ENCODE data around the gene KIAA1958. TPM values are rescaled to one million over a fixed set of nuclear protein-coding genes. Genes with fewer than 3 reads are reported as not detected.
"Not testable (repeated sequence)": the region's sequence is repeated elsewhere in the genome, so short reads cannot be mapped to it uniquely, and the experiment has no call there.

Gene KIAA1958
- polyA plus RNA-seq, 3 donors from 2014 or later, result 0.57 to 2.7 (median 1.2) TPM

DNA sequence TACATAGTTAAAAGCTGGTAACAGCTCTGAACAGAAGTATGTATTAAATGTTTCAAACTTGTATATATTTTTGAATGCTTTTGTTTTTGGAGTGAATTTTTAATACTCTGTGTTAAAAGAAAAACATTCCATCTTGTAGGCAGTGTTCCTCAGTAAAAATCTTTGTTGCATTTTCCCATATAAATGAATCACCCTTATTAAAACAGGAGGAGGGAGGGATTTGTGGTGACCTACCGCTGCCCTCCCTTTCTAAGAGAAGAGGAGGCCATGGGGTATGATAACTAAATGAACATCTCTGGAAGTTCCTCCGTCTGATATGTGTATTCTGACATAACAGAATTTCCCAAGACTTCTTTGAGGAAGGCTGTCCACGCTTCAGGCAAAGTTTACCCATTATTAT lies 177.9 kb downstream of the KIAA1958 start:
- no peaks in the 10 kb centered on the region for H3K9me3 Mint-ChIP-seq

GRCh38 chr9:112665347-112665746 lies 178.7 kb downstream of the KIAA1958 start:
- Mint-ChIP-seq H3K9me3 (no peaks in the 10 kb centered on the region), H3K27ac (no peak overlapping the region), H3K4me3 (no peak overlapping the region), H3K27me3 (ENCODE audit: low read depth in 3 of 3) (peaks cover 0 to 2% (median 2%) of the 10 kb centered on the region in 3 donors), H3K4me1 (no peaks in the 10 kb centered on the region), H3K36me3 (peaks cover 0 to under 1% (median 0%) of the 10 kb centered on the region in 3 donors)
- DNase-seq, result no peak

More for the DNA sequence above, 177.9 kb downstream of the KIAA1958 start:
- Mint-ChIP-seq H3K27me3 (ENCODE audit: low read depth in 3 of 3) (peaks cover 0 to 2% (median 2%) of the 10 kb centered on the region in 3 donors), H3K4me3 (no peak overlapping the region), H3K4me1 (no peaks in the 10 kb centered on the region), H3K27ac (no peak overlapping the region), H3K36me3 (peaks cover 0 to 4% (median 0%) of the 10 kb centered on the region in 3 donors)
- DNase-seq, result no peak

DNA sequence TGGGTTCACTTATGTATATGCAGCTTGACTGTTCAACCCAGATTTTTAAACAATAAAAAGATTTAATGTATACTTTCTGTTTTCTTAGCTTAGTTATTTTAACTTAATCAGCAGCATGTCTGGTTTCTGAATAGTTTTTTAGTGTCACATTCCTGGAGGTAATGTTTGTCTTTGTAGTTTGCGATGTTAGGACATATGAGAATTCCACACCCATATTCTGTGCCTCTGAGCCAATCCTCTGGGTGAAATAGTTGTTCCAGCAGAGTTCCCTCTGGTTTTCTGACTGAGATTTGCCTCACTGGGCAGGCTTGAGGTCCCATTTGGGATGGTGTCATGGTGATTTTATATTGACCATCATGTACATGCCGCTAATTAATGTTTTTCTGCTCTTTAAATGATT lies 182.7 kb downstream of the KIAA1958 start:
- H3K27me3 Mint-ChIP-seq (ENCODE audit: low read depth in 3 of 3), result peaks cover 2 to 3% (median 2%) of the 10 kb centered on the region in 3 donors
- no peaks in the 10 kb centered on the region for H3K9me3 Mint-ChIP-seq
- H3K36me3 Mint-ChIP-seq, result no peaks in the 10 kb centered on the region
- no peaks in the 10 kb centered on the region for H3K4me1 Mint-ChIP-seq
- no peak overlapping the region for H3K4me3 Mint-ChIP-seq
- DNase-seq, result no peak
- no peak overlapping the region for H3K27ac Mint-ChIP-seq

- no peaks in the 10 kb centered on the region for H3K9me3 Mint-ChIP-seq
- no peak overlapping the region for H3K4me3 Mint-ChIP-seq
- no peak for DNase-seq
- no peaks in the 10 kb centered on the region for H3K4me1 Mint-ChIP-seq
- H3K27ac Mint-ChIP-seq, result no peak overlapping the region
- peaks cover 2 to 7% (median 4%) of the 10 kb centered on the region in 3 donors for H3K27me3 Mint-ChIP-seq (ENCODE audit: low read depth in 3 of 3)
- H3K36me3 Mint-ChIP-seq, result no peaks in the 10 kb centered on the region
Observed at GRCh38 chr9:112670991-112671625, 184.5 kb downstream of the KIAA1958 start.

GRCh38 chr9:112673221-112673620 lies 186.6 kb downstream of the KIAA1958 start:
- DNase-seq; H3K27ac Mint-ChIP-seq; H3K27me3 Mint-ChIP-seq (ENCODE audit: low read depth in 3 of 3); H3K36me3 Mint-ChIP-seq; H3K4me1 Mint-ChIP-seq; H3K4me3 Mint-ChIP-seq: not testable (repeated sequence)
- H3K9me3 Mint-ChIP-seq, result peaks cover 3 to 14% (median 9%) of the 10 kb centered on the region in 6 donors

GRCh38 chr9:112677040-112677439 lies 190.4 kb downstream of the KIAA1958 start:
- peaks cover 3 to 20% (median 11%) of the 10 kb centered on the region in 6 donors for H3K9me3 Mint-ChIP-seq
- peaks cover 2 to 9% (median 5%) of the 10 kb centered on the region in 3 donors for H3K27me3 Mint-ChIP-seq (ENCODE audit: low read depth in 3 of 3)
- H3K4me3 Mint-ChIP-seq, result no peak overlapping the region
- DNase-seq, result no peak
- H3K36me3 Mint-ChIP-seq, result peaks cover 4 to 13% (median 4%) of the 10 kb centered on the region in 3 donors
- no peaks in the 10 kb centered on the region for H3K4me1 Mint-ChIP-seq
- H3K27ac Mint-ChIP-seq, result no peak overlapping the region

GRCh38 chr9:112680731-112681402 lies 194.2 kb downstream of the KIAA1958 start:
- no peaks in the 10 kb centered on the region for H3K4me1 Mint-ChIP-seq

DNA sequence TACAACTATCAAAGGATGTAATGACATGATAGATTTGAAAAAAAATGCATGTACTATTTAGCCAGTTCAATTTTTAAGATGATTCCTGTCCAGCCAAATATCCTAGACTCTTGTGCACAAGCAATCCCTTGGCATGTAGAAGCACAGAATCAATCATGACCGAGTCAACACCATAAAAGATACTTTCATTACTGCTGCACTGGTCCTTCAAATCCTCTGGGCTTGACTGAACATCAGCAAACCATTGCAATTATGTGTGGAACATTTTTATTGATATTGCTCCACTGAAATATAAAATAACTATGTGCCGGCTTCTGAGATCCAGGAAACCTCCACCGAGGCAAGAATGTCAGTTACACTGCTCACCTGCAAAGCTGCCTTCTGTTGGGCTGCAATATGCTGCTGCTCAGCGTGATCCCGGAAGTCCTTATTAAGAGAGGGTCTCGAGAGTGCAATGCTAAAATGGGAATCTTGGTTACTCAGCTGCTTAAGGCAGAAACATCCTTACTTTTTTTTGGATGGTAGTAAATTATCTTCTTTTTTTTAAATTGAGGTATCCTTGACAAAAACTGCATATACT lies 202.6 kb downstream of the KIAA1958 start:
- Mint-ChIP-seq H3K9me3 (no peaks in the 10 kb centered on the region), H3K4me1 (peaks cover 6 to 8% of the 10 kb centered on the region in 2 donors), H3K27me3 (ENCODE audit: low read depth in 3 of 3) (no peaks in the 10 kb centered on the region), H3K36me3 (peaks cover 37 to 65% (median 46%) of the 10 kb centered on the region in 3 donors), H3K27ac (no peak overlapping the region), H3K4me3 (no peak overlapping the region)
- DNase-seq, result no peak

More at GRCh38 chr9:112680731-112681402, 194.2 kb downstream of the KIAA1958 start:
- H3K27me3 Mint-ChIP-seq (ENCODE audit: low read depth in 3 of 3), result peaks cover 2 to 5% (median 3%) of the 10 kb centered on the region in 3 donors
- peaks cover 3 to 20% (median 11%) of the 10 kb centered on the region in 6 donors for H3K9me3 Mint-ChIP-seq
- no peak overlapping the region for H3K27ac Mint-ChIP-seq
- no peak for DNase-seq
- peaks cover 10 to 18% (median 15%) of the 10 kb centered on the region in 3 donors for H3K36me3 Mint-ChIP-seq
- H3K4me3 Mint-ChIP-seq, result no peak overlapping the region

DNA sequence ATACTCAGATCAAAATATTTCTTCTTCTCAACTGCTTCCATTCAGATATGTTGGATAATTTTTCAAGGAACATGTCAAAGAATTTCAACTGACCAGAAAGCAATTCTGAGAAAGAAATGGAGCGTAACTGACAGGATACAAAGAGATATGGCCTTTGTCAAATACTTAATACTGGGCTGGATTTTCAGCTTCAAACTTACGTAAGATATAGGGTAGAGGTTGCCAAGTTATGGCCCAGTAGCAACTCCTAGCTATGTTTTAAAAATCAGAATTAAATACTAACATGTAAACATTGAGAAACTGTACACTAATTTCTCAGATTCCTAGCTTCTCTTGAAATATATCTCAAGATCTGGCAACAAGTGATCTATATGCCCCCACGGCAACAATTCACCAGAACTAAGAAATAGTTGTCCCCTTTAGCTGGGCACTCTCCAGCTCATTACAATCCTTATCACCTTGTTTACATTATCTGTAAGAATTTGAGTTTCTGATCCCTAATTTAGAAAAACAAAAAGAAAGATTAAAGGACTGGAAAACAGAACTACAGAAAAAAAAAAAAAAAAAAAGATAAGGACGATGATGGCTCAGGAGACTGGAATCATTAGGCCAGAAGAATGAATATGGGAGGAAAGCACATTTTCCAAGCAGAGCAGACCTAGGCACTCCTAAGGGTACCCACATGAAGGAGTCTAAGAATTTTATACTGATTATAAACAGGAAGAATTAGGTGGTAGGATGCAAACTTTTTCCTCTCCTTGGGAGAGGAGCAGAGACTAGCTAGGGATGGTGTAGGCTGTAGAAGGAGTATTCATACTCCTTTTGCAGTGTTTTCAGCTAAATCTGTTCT lies 208.3 kb downstream of the KIAA1958 start:
- Mint-ChIP-seq H3K36me3 (peaks cover 29 to 54% (median 31%) of the 10 kb centered on the region in 3 donors), H3K27me3 (ENCODE audit: low read depth in 3 of 3) (no peaks in the 10 kb centered on the region), H3K9me3 (no peaks in the 10 kb centered on the region), H3K4me1 (peaks cover 14 to 24% of the 10 kb centered on the region in 2 donors), H3K4me3 (no peak overlapping the region), H3K27ac (peak overlapping the region in 1 of 6 donors; percentile 4)
- no peak for DNase-seq

GRCh38 chr9:112696461-112696860 lies 209.8 kb downstream of the KIAA1958 start:
- DNase-seq, result no peak
- peaks cover 20 to 44% (median 23%) of the 10 kb centered on the region in 3 donors for H3K36me3 Mint-ChIP-seq
- H3K9me3 Mint-ChIP-seq, result no peaks in the 10 kb centered on the region
- H3K27me3 Mint-ChIP-seq (ENCODE audit: low read depth in 3 of 3), result no peaks in the 10 kb centered on the region
- peaks cover 7 to 24% of the 10 kb centered on the region in 2 donors for H3K4me1 Mint-ChIP-seq
- no peak overlapping the region for H3K27ac Mint-ChIP-seq
- no peak overlapping the region for H3K4me3 Mint-ChIP-seq

DNA sequence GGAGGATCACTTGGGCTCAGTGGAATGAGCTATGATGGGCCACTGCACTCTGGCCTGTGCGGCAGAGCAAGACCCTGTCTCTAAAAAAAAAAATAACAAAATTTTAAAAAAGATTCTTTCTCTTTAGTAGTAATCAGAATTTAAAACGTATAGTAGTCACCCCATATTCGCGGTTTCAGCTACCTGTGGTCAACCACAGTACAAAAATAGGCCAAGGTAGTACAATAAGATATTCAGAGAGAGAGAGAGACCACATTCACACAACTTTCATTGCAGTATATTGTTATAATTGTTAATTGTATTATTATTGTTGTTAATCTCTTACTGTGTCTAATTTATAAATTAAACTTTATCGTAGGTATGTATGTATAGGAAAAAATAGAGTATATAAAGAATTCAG lies 212.6 kb downstream of the KIAA1958 start:
- Mint-ChIP-seq H3K27me3 (ENCODE audit: low read depth in 3 of 3) (no peaks in the 10 kb centered on the region), H3K4me1 (peaks cover 6 to 24% of the 10 kb centered on the region in 2 donors), H3K4me3 (peak overlapping the region in 1 of 5 donors; percentile 27), H3K36me3 (peaks cover 11 to 24% (median 17%) of the 10 kb centered on the region in 3 donors), H3K27ac (no peak overlapping the region), H3K9me3 (no peaks in the 10 kb centered on the region)
- DNase-seq, result peak in 2 of 3 donors; percentile 4 to 12

- Mint-ChIP-seq H3K36me3 (peaks cover 7 to 19% (median 17%) of the 10 kb centered on the region in 3 donors), H3K27ac (no peak overlapping the region), H3K9me3 (no peaks in the 10 kb centered on the region), H3K4me3 (no peak overlapping the region), H3K4me1 (peaks cover 6 to 24% of the 10 kb centered on the region in 2 donors), H3K27me3 (ENCODE audit: low read depth in 3 of 3) (no peaks in the 10 kb centered on the region)
- no peak for DNase-seq
Observed at GRCh38 chr9:112700085-112700484, 213.5 kb downstream of the KIAA1958 start.

- Mint-ChIP-seq H3K9me3 (no peaks in the 10 kb centered on the region), H3K27ac (no peak overlapping the region), H3K27me3 (ENCODE audit: low read depth in 3 of 3) (no peaks in the 10 kb centered on the region), H3K4me3 (no peak overlapping the region), H3K4me1 (peaks cover 8 to 34% of the 10 kb centered on the region in 2 donors), H3K36me3 (peaks cover 2 to 16% (median 9%) of the 10 kb centered on the region in 3 donors)
- no peak for DNase-seq
Observed at GRCh38 chr9:112703304-112703703, 216.7 kb downstream of the KIAA1958 start.

Data from immature natural killer cell (primary cell).